HepG2 (cell line): ENCODE results near the gene CENPB. TPM values are rescaled to one million over a fixed set of nuclear protein-coding genes. Genes with fewer than 3 reads are reported as not detected.
A peak's percentile ranks its signal among the peaks of the same experiment; 100 is the strongest.

Experiments
- GATAD1 ChIP-seq: IDR thresholded peaks from 2 replicates; pipeline ENCODE4 v1.6.1; 2016; ENCODE audit warnings: missing genetic modification reagents, missing compliant biosample characterization
- HCFC1 ChIP-seq: fragments of 150-350 bp; IDR thresholded peaks from 2 replicates; pipeline ENCODE4 v1.6.1; 2014; ENCODE audit warnings: low read depth, low read length
- HNF4A ChIP-seq: sonication (generic); formaldehyde crosslinking; IDR thresholded peaks from 2 replicates; pipeline ENCODE4 v1.4.0; 2020; ENCODE audit warnings: missing genetic modification reagents
- HNRNPUL1 ChIP-seq: fragments of 200-400 bp; formaldehyde crosslinking; IDR thresholded peaks from 2 replicates; pipeline ENCODE4 v1.6.1; 2017; ENCODE audit warnings: low read depth, mild to moderate bottlenecking, low read length, moderate library complexity
- IKZF4 ChIP-seq: sonication (generic); formaldehyde crosslinking; IDR thresholded peaks from 2 replicates; pipeline ENCODE4 v1.5.1; 2020; ENCODE audit warnings: borderline replicate concordance, mild to moderate bottlenecking, low read depth, missing genetic modification reagents; ENCODE audit errors: not compliant biosample characterization
- MIER3 ChIP-seq: IDR thresholded peaks from 2 replicates; pipeline ENCODE4 v1.6.1; 2016; ENCODE audit warnings: missing compliant biosample characterization, borderline replicate concordance
- MTF2 ChIP-seq: sonication (generic); formaldehyde crosslinking; IDR thresholded peaks from 2 replicates; pipeline ENCODE4 v1.5.0; 2020; ENCODE audit warnings: missing genetic modification reagents, borderline replicate concordance
- NFYB ChIP-seq: sonication (generic); formaldehyde crosslinking; IDR thresholded peaks from 2 replicates; pipeline ENCODE4 v1.4.0; 2020; ENCODE audit warnings: missing genetic modification reagents
- POLR2AphosphoS5 ChIP-seq: IDR thresholded peaks from 2 replicates; pipeline ENCODE4 v1.6.1; 2012; ENCODE audit warnings: low read depth, low read length
- SP140L ChIP-seq: sonication (generic); formaldehyde crosslinking; IDR thresholded peaks from 2 replicates; pipeline ENCODE4 v1.4.0; 2020; ENCODE audit warnings: missing genetic modification reagents, borderline replicate concordance
- SSRP1 ChIP-seq: IDR thresholded peaks from 2 replicates; pipeline ENCODE4 v1.6.1; 2016; ENCODE audit warnings: control low read depth
- XRCC5 ChIP-seq: fragments of 200-400 bp; formaldehyde crosslinking; optimal IDR thresholded peaks from 2 replicates; pipeline ENCODE3; 2017; ENCODE audit warnings: mild to moderate bottlenecking, low read length
- ZC3H13 ChIP-seq: sonication (generic); formaldehyde crosslinking; IDR thresholded peaks from 2 replicates; pipeline ENCODE4 v1.8.1; 2023; ENCODE audit warnings: mild to moderate bottlenecking, missing genetic modification reagents, moderate library complexity
- ZC3H4 ChIP-seq: sonication (generic); formaldehyde crosslinking; IDR thresholded peaks from 2 replicates; pipeline ENCODE4 v1.4.0; 2020; ENCODE audit warnings: missing genetic modification reagents, borderline replicate concordance
- ZFP82 ChIP-seq: sonication (generic); formaldehyde crosslinking; IDR thresholded peaks from 2 replicates; pipeline ENCODE4 v1.5.1; 2020; ENCODE audit warnings: mild to moderate bottlenecking, missing genetic modification reagents, borderline replicate concordance
- ZMYM2 ChIP-seq: sonication (generic); formaldehyde crosslinking; IDR thresholded peaks from 2 replicates; pipeline ENCODE4 v1.8.0; 2022; ENCODE audit warnings: mild to moderate bottlenecking, missing genetic modification reagents
- ZNF207 ChIP-seq: fragments of 450-650 bp; IDR thresholded peaks from 2 replicates; pipeline ENCODE4 v1.6.1; 2016; ENCODE audit warnings: antibody characterized with exemption, borderline replicate concordance
- ZNF337 ChIP-seq: sonication (generic); formaldehyde crosslinking; IDR thresholded peaks from 2 replicates; pipeline ENCODE4 v1.5.1; 2020; ENCODE audit warnings: missing genetic modification reagents, low read depth, mild to moderate bottlenecking, borderline replicate concordance
- ZNF382 ChIP-seq: sonication (generic); formaldehyde crosslinking; IDR thresholded peaks from 2 replicates; pipeline ENCODE4 v1.5.0; 2020; ENCODE audit warnings: missing genetic modification reagents, mild to moderate bottlenecking, borderline replicate concordance
- ZNF547 ChIP-seq: sonication (generic); formaldehyde crosslinking; IDR thresholded peaks from 2 replicates; pipeline ENCODE4 v1.5.1; 2020; ENCODE audit warnings: mild to moderate bottlenecking, missing genetic modification reagents
- ZNF572 ChIP-seq: sonication (generic); formaldehyde crosslinking; IDR thresholded peaks from 2 replicates; pipeline ENCODE4 v1.5.1; 2020; ENCODE audit warnings: mild to moderate bottlenecking, missing genetic modification reagents
- ZNF577 ChIP-seq: sonication (generic); formaldehyde crosslinking; IDR thresholded peaks from 2 replicates; pipeline ENCODE4 v1.4.0; 2020; ENCODE audit warnings: mild to moderate bottlenecking, low read depth, missing genetic modification reagents, borderline replicate concordance
- ZNF660 ChIP-seq: sonication (generic); formaldehyde crosslinking; IDR thresholded peaks from 2 replicates; pipeline ENCODE4 v1.5.1; 2020; ENCODE audit warnings: mild to moderate bottlenecking, low read depth, missing genetic modification reagents, borderline replicate concordance
- ZNF776 ChIP-seq: sonication (generic); formaldehyde crosslinking; IDR thresholded peaks from 2 replicates; pipeline ENCODE4 v1.4.0; 2020; ENCODE audit warnings: mild to moderate bottlenecking, missing genetic modification reagents
- ZNF883 ChIP-seq: sonication (generic); formaldehyde crosslinking; IDR thresholded peaks from 2 replicates; pipeline ENCODE4 v1.5.1; 2020; ENCODE audit warnings: mild to moderate bottlenecking, missing genetic modification reagents; ENCODE audit errors: not compliant biosample characterization
- ZSCAN25 ChIP-seq: sonication (generic); formaldehyde crosslinking; IDR thresholded peaks from 2 replicates; pipeline ENCODE4 v1.8.0; 2022; ENCODE audit warnings: mild to moderate bottlenecking, missing genetic modification reagents
- polyA plus RNA-seq, 8 experiments: library from polyadenylated mRNA; depleted of rRNA in 3 of 8; stranded (reverse) in 7 of 8; unstranded in 1 of 8; fragments of >200 nt; fragmentation: Illumina TruSeq in 4 of 8; extraction: Trizol in 4 of 8; gene quantifications; 2 replicates each; pipeline versions ENCODE4 v1.2.1 to v1.2.3, GENCODE V29; 2011 to 2016; ENCODE audit warnings: low read depth in 4 of 8, missing spikeins in 1 of 8, mixed read lengths in 1 of 8; ENCODE audit not compliant: insufficient read depth in 1 of 8
- total RNA-seq, 5 experiments: library from RNA; depleted of rRNA; stranded (reverse); fragments of >200 nt; fragmentation: Illumina TruSeq; extraction: Trizol; gene quantifications; 2 replicates each; pipeline ENCODE4 v1.2.3, GENCODE V29; 2016; ENCODE audit warnings: low read depth in 1 of 5
- TF ChIP-seq, protein P1 (sequence below): IDR thresholded peaks from 2 replicates; pipeline ENCODE4 v1.6.1; 2016; ENCODE audit warnings: missing biosample characterization, missing genetic modification reagents, low read depth
- TF ChIP-seq, protein P2 (sequence below): sonication (generic); formaldehyde crosslinking; IDR thresholded peaks from 2 replicates; pipeline ENCODE4 v1.5.1; 2020; ENCODE audit warnings: mild to moderate bottlenecking, moderate library complexity, missing genetic modification reagents

The CENPB gene
- total and polyA plus RNA-seq, 2 of the 13 experiments (the other 11 are each of a cell fraction or from before 2014, with no cell fraction given): 10.4 to 54.5 TPM

DNA sequence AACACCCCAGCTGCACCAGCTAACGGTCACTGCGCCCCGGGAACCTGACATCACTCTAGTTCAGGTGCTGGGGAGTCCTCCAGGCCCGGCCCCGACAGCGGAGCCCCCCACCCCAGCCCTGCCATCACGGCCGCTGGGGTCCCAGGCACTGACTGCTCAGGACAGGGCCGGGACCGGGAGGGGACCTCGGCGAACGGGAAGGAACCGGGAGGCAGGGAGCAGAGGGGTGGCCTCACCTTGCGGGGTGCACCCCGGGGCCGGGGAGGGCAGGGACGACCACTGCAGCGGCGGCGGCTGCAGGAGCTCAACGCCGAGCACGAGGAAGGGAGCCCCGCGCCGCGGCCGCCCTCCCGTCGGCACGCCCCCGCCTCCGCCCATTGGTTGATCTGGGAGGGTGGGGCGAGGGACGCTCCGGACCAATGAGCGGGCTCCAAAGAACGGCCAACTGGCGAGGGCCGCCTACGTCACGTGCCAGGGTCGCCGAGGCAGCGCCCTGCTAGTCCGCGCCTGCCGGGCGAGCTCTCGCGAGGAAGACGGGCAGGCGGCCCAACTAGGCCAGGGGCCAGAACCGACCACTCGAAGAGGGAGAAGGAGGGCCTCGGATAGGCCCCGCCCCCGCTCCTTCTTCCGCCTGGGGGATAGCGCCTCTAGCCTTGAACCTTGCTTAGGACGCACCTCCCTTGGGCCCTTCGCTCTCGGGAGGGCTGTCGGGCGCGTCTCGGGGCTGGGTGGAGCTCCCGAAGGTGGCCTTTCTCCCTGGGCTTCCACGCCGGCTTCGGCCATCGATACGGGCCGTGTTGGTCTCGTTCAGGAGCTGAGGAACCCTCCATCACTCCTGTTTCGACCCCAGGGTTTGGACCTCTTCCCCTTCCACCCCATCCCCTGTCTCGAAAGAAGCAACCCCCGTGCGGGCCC, 18.9 kb downstream of the CENPB start, which contains the start of gene ADISSP (continued):
- TF ChIP-seq ZNF776 (CRISPR knock-in tag) (peak; percentile 98), HNRNPUL1 (no peak), ZSCAN25 (CRISPR knock-in tag) (peak; percentile 60; the same call in 1 of the 2 replicates), ZNF207 (no peak), ZNF382 (CRISPR knock-in tag) (no peak), POLR2AphosphoS5 (peak; percentile 73), HCFC1 (peak; percentile 49; the same call in 1 of the 2 replicates), ZNF337 (CRISPR knock-in tag) (peak; percentile 52; the same call in 1 of the 2 replicates), ZC3H4 (CRISPR knock-in tag) (no peak), SSRP1 (no peak), ZNF572 (CRISPR knock-in tag) (0 out of 2 replicates have a peak, but pooled peaks have one; percentile 87), ZNF883 (peak; percentile 95), XRCC5 (no peak), GATAD1 (CRISPR knock-in tag) (peak; percentile 89), ZMYM2 (CRISPR knock-in tag) (peak; percentile 92), SP140L (CRISPR knock-in tag) (no peak), ZFP82 (CRISPR knock-in tag) (peak; percentile 92), HNF4A (peak; percentile 61), NFYB (peak; percentile 91), ZNF547 (CRISPR knock-in tag) (peak; percentile 92), MIER3 (no peak; the same call in 1 of the 2 replicates), MTF2 (CRISPR knock-in tag) (0 out of 2 replicates have a peak, but pooled peaks have one; percentile 94), ZNF577 (CRISPR knock-in tag) (peak; percentile 58; the same call in 1 of the 2 replicates), IKZF4 (CRISPR knock-in tag) (peak; percentile 95), ZNF660 (CRISPR knock-in tag) (peak; percentile 96), ZC3H13 (CRISPR knock-in tag) (0 out of 2 replicates have a peak, but pooled peaks have one; percentile 53)
- TF ChIP-seq, protein P1, sequence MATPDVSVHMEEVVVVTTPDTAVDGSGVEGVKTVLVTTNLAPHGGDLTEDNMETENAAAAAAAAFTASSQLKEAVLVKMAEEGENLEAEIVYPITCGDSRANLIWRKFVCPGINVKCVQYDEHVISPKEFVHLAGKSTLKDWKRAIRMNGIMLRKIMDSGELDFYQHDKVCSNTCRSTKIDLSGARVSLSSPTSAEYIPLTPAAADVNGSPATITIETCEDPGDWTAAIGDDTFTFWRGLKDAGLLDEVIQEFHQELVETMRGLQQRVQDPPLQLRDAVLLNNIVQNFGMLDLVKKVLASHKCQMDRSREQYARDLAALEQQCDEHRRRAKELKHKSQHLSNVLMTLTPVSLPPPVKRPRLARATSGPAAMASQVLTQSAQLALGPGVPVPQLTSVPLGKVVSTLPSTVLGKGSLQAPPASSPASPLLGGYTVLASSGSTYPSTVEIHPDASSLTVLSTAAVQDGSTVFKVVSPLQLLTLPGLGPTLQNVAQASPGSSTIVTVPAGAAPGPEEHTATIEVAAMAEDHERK (CRISPR knock-in tag): no peak; the same call in 1 of the 2 replicates
- TF ChIP-seq, protein P2, sequence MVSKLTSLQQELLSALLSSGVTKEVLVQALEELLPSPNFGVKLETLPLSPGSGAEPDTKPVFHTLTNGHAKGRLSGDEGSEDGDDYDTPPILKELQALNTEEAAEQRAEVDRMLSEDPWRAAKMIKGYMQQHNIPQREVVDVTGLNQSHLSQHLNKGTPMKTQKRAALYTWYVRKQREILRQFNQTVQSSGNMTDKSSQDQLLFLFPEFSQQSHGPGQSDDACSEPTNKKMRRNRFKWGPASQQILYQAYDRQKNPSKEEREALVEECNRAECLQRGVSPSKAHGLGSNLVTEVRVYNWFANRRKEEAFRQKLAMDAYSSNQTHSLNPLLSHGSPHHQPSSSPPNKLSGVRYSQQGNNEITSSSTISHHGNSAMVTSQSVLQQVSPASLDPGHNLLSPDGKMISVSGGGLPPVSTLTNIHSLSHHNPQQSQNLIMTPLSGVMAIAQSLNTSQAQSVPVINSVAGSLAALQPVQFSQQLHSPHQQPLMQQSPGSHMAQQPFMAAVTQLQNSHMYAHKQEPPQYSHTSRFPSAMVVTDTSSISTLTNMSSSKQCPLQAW: peak; percentile 88
